Stimulated activated CD8-positive, alpha-beta memory T cell treated with anti-CD3 and anti-CD28 coated beads, Interleukin-7, amount 100 ng/mL, for 4 hours (primary cell): Measurements from ENCODE around the gene SLC2A10.

Source experiments
- DNase-seq, 2 donors: peaks; one replicate each; pipeline ENCODE4 v3.0.0-alpha.2; 2020; ENCODE audit warnings: low read depth in 2 of 2

Gene SLC2A10

DNA sequence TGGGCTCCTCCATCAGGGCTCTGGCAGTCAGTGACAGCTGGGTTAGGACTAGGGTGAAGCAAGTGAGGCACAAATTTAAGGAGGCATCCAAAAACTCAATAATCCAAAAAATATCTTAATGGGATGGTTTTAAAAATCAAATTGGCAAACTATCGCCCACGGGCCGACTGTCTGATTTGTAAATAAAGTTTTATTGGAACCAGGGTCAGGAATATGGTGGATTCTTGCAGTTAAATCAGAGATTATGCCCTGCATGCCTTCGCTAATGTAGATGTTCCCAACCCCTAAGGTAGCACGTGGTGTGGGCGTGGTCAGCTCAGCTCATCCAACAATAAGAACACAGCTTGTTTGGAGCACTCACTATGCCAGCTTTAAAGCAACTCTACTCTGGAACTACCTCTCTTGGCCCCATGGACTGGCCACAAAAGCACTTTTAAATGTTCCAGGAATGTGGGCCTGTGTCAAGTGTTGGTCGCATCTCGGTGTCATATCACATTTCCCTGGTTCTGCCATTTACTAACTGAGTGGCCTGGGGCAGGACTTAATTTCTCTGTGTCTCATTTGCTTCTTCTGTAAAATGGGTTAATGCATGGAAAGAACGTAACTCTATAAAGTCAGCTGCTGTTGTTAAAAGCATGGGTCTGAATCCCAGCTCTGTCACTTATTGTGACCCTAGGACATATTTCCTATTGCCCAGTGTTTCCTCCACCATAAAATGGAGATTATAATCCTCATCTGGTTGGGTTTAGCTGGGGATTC is 27.2 kb upstream of the SLC2A10 start:
- no peak for DNase-seq

DNA sequence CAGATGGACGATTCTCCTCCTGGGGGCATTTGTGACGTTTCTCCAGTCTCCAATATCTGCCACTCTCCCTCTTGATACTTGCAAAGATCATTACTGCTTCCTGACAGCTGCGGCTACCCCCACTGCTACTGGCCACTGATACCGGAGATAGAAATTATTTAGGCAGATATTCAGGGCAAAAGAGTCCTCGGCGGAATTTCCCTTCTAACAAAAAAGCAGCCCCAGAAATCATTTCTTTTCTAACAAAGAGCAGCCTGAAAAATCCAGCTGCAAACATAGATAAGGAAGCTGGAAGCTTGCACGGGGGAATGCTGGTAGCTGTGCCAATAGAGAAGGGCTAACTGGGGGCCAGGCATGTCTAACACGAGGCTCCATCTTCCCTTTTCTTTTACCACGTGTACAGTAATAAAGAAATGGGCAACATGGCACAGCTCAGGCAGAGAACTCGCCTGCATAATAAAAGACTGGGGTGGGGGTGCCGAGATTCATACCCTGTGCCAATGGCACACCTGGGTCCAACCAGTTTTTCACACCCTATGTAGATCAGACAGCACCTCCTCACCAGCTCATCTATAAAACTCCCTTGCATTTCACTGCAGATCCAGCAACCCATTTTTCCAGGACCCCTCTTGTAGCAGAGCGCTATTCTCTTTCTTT is 26.3 kb upstream of the SLC2A10 start:
- no peak for DNase-seq

DNA sequence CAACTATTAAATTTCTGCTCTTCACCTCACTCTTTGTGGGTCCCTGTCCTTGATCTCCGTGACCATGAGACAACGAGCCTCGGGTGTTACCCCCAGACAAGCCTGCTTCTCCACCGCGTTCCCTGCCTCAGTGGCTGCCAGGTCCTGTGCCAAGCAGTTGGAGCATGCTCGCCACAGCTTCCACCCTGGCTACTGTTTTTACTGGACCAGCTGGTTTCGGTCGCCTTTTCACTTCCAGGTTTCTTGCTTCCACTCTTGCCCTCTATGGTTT is 25.8 kb upstream of the SLC2A10 start:
- DNase-seq: no peak

DNA sequence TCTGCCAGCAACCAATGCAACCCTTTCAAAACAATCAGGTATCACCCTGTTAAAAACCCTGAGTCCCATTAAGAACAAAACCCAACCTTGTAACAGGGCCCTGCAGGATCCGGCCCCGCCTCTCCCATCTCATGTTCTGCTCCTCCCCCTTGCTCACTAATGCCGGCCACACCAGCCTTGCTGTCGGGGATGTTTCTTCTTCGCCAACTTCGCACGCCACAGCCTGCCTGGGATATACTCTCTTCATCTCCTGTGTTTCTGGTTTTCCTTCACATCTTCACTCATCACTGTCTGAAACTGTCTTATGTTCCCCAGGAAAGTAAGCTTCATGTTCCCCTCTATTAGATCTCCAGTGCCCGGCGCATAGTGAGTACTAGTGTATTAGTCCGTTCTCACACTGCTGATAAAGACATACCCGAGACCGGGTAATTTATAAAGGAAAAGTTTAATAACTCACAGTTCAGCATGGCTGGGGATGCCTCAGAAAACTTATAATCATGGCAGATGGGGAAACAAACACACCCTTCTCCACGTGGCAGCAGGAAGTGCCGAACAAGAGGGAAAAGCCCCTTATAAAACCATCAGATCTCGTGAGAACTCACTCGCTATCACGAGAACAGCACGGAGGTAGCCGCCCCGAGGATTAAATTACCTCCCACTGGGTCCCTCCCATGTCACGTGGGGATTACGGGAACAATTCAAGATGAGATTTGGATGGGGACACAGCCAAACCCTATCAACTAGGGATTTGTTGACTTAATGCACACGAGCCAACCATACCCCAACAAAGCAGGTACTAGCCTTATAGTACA is 25.3 kb upstream of the SLC2A10 start:
- no peak for DNase-seq

DNA sequence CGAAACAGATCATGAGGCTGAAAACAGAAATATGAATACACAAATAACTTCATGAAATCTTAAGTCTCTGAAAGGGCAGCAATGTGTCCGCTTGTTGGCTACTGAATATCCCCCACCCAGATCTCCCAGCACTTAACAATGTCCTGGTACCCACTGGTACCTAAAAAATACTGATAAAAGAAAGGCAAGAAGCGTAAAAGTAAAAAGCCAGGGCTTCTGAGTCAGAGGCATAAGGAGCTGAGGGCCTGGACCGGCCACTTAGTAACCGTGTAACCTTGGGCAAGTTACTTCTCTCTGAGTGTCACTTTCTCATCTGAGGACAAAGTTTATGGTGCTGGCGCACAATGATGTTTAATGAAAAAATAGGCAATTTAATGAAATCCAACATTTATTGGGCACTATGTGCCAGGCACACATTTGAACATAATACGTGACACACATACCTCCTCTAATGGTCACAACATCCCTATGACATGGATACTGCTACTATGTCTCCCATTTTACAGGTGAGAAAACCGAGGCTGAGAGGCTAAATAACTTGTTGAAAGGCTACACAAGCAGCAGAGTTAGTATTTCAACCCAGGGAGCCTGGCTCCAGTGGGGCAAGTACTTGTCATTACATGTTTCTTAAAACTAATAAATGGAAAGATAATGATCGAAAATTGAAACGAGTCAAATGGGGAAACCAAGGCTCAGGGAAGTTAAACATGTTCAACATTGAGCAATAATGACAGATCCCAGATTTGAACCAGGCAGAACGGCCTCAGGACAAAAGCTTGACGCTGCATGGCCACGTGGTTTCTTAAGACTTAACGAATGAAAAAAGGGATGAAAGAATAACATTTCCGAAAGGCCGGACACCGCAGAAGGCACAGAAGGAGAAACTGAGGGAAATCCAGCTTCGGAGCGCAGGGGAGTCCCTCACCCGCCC is 21.0 kb upstream of the SLC2A10 start:
- DNase-seq: no peak

DNA sequence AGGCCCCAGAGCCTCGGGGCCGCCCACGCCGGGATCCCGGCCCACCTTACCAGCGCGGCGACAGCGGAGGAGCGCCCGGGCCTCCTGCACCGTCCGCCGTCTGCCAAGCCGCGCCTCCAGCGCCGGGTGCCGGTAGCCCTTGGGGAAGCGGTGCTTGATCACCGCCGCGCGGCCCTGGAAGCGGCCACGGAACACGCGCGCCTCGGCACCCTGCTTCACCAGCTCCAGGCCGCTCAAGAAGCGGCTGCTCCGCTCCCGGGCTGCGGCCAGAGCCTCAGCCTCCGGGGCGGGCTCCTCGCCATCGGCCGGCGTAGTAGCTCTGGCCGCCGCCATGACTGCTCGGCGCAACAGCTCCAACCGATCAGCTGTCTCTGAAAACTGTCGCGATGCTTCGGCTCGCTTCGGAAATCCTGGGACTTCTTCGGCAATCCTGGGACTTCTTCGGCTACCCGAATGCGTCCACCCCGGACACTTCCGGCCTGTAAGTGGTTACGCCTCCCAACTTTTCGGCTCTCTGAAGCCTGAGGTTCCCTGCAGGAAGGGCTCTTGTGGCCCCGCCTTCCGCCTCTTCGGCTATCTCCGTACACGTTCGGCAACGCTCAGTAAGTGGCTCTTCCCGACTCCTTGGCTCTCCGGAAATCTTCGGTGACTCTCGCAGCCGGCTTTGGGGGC is 20.2 kb upstream of the SLC2A10 start, which contains the start of gene TP53RK:
Gene TP53RK (minus strand): TSS at position 363 of the 672 bp plus-strand sequence. CDS start 30 bp downstream, at position 333.
- peak; percentile 91 to 94 for DNase-seq

DNA sequence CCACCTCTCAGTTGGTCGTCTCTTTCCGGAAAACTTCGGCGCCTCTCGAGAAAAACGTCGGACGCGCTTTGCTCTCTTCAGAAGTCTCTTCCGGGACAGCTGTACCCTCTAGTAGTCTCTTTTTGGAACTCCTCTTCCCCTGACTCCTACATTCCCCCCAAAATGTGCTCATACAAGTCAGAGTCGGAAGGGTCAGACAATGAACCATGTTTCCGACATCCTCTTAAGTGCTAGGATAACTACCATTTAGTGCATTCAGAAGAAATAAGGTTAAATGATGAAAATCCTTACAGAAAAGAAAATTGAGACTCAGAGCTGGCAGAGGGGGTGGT is 19.7 kb upstream of the SLC2A10 start:
- DNase-seq: no peak

DNA sequence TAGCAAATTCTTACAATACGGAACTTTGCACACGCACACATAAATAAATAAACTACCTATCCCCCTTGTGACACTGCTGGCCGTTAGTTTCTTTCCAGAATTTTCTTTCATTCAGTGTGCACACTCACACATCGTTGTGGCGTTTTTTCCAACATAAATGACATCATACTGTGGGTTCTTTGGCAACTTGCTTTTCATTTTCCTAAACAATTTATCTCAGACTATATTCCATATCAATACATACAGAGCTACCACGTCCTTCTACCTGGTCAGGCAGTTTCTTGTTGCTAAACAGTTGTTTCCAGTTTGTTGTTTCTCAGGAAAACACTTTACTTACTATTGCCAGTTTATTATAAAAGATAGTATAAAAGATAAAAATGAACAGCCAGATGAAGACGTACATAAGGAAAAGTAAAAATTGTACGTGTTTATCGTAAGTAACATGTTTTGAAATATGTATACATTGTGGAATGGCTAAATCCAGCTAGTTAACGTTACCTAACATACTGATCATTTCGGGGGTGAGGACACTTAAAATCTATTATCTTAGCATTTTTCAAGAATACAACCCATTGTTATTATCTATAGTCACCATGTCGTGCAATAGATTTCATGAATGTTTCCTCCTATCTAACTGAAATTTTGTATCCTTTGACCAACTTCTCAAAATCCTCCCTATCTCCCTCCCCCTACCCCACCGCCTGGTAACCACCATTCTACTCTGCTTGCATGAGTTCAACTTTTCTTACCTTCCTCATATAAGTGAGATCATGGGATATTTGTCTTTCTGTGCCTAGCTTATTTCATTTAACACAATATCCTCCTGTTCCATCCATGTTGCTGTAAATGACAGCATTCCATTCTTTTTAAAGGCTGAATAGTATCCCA is 19.0 kb upstream of the SLC2A10 start:
- no peak for DNase-seq

DNA sequence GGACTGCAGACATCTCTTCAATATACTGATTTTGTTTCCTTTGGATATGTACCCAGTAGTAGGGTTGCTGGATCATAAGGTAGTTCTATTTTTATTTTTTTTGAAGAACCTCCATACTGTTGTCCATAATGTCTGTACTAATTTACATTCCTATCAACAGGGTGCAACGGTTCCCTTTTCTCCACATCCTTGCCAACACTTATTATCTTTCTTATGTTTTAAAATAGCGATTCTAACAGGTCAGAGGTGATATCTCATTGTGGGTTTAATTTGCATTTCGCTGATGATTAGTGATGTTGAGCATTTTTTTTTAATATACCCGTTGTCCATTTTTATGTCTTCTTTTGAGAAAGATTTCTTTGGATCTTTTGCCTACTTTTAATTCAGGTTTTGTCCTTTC is 18.3 kb upstream of the SLC2A10 start:
- DNase-seq: no peak

DNA sequence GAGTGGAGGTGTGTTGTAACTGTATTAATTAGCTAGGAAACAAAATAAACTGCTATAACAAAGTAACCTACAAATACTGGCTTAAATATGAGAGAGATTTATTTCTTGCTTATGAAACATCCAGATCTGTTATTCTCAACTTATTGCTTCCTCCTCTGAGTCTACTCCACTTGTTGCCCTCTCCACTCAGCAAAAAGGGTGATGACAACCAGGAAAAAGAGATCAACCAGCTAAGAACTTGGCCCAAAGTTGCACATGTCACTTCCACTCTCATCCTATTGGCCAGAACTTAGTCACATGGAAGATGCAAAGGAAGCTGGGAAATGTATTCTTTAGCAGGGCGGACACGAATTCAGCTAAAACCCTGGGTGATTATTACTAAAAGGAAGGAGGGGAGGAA is 15.0 kb upstream of the SLC2A10 start:
- DNase-seq: no peak

DNA sequence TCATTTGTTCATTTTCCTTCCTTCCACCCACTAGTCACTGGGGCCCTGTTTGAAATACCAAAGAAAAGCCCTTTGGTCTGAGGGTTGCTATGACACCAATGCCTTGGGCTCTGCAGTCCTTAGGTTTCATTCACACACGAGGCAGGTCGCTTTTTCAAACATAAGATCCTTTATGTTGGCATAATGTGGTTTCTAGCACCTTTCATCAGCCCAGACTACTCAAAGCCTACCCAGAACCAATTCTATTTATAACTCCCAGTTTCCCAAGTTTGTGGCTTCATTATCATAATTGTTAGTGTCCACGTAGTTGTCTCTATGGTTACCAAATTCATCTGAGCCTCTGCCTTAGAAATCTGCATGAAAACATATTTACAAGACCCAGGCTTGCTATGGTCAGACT is 13.6 kb upstream of the SLC2A10 start:
- DNase-seq: no peak

DNA sequence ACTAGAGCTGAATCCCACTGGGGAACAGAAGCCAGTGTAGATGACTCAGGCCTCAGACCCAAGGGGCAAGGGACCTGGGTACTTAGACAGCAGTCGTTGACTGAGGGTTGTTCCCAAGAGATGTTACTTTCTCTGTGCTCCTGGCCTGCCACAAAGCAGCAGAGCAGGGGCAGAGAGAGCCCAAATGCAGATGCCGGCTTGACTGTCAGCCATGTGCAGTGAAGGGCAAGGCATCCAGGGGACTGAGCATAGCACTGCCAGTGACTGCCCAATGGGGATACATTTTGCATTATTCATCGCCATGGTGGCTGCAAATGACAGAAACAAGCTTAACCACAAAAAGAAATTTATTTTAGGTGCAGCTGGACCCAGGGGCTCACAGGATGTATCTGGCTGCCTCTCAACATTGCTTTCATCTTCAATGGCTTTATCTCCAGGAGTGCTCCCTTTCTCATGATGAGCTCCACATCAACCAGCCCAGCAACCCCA is 12.6 kb upstream of the SLC2A10 start:
- no peak for DNase-seq

DNA sequence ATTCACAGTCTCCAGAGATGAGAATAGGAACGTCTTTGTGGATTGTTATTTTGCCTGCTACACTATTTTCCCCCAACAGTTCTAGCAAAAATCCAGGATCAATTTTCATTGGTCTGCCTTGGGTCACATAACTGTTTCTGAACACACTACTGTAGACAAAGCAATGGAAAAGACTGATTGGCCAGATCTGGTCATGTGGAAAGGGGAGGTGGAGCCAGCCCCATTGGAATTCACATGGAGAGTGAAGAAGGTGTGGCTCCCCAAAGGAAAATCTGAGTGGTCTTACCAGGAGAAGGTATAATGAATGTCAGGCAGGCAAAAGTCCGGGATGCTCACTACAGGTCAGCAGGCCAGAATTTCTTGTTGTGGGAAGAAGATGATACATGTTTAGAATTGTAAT is 10.7 kb upstream of the SLC2A10 start:
- no peak for DNase-seq

DNA sequence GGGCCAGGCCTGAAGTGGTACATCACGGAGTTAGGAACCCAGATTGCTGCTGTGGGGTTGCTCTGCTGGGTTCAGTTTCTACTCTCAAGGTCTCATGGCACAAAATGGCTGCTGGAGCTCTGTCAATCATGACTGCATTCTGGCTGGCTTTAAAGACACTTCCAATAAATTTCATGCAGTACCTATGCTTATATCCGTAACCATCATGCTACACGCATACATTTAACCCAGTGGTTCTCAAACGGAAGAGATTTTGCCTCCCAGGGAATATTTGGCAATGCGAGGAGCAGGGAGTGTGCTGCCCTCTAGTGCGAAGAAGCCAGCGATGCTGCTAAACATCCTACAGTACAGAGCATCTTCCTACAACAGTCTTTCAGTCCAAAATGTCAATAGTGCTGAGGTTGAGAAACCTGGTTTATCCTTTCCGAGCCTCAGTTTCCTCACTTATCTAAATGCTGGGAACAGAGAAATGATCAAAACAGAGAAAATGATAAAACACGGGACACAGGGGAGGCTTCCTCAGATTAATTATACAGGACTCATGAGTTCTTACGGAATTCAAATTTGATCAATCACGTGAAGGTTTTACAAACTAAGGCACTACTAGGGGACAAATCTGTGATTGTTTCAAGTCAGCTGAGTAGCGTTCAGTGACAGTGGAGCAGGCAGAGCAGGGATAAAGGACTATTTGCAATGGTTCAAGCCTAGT is 9.6 kb upstream of the SLC2A10 start:
- no peak for DNase-seq

DNA sequence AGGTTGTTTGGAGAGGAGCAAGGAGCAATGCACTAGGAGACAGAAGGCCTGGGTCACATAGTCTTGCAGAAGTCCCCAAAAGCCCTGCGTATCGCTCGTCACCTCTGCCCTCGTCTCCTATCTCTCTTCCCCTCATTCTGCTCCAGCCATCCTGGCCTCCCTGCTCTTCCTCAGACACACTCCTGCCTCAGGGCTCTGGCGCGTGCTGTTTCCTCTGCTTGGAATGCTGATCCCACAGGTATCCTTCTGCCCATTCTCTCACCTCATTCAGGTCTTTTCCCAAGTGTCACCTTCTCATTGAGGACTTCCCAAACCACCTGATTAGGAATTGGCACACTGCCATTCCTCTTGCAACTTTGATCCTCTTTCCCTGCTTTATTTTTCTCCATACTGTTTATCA is 9.0 kb upstream of the SLC2A10 start:
- no peak for DNase-seq

DNA sequence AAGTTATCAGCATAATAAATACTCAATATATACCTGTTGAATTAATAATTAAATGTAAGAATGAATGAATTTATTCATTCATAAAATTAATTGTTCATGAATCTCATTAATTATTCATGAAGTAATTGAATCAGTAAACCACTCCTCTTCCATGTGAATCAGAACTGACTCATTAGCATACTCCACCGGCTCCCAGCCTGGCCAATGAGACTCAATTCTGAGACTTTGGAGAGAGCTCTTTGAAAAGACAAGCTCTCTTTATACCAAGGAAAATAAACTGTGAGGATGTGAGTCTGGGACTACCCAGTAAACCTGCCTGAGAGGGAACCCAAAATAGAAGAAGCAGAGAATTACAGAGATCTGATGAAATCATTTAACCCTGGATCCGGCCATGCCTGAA is 8.4 kb upstream of the SLC2A10 start:
- DNase-seq: no peak

DNA sequence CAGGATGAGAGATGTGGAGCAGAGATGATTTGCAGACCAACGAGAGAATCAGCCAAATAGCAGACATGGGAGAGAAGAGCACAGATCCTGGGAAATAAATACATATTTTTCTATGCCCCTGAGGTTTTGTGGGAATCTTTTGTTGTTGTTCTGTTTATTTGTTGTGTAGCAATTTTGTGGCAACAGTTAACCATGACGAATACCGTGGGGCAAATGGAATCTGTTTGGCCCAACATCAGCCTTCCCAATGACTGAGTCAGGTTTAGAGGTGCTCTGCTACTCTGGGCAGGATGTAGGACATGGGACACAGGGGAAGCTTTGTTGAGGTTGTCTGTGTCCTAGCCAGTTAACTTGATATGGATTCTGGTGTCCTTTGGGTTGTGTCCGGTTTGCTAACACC is 7.9 kb upstream of the SLC2A10 start:
- DNase-seq: no peak

DNA sequence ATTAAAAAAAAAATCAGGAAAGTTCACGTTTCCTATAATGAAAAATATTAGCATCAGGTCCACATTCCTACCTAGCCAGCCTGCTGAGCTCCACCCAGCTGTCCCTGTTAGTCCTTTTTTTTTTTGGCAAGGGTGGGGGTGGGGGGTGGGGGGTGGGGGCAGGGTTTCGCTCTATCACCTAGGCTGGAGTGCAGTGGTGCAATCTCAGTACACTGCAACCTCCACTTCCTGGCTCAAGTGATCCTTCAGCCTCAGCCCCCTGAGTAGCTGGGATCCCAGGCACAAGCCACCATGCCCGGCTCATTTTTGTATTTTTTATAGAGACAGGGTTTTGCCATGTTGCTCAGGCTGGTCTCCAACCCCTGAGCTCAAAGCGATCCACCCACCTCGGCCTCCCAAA is 7.5 kb upstream of the SLC2A10 start:
- no peak for DNase-seq

DNA sequence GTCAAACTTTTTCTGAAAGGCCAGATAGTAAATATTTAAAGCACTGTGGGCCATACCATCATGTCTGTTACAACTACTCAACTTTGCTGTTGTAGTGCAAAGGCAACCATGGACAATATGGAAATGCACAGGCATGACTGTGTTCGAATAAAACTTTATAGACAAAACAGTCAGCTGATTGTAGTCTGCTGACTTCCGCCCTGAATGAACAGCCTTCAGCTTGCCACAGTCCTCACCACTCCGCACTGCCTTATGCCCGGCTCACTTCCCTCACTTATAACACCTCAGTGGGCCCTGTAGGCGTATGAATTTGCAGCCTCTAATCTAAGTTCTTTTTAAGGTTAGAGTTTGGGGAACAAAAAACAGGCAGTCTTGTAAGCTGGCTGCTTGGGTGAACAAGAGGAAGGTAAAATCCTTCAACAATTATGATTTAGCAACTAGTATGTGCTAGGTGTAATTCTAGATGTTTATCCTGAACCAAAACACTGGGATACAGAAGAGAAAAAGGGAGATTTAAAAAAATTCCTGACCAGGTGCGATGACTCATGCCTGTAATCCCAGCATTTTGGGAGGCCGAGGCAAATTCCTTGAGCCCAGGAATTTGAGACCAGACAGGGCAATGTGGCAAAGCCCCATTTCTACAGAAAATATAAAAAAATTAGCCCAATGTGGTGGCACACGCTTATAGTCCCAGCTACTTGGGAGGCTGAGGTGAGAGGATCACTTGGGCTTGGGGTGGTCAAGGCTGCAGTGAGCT is 6.8 kb upstream of the SLC2A10 start:
- no peak for DNase-seq
